Activated naive CD4-positive, alpha-beta T cell treated with anti-CD3 and anti-CD28 coated beads, Interleukin-2, amount 10 ng/mL, durations not matched to agents 7 days and 5 days (primary cell): ENCODE measurements around the gene TNNT3.

ENCODE experiments used
- CTCF ChIA-PET: fragments of 350-600 bp; sonication (Branson Sonifier 250); formaldehyde crosslinking; loops from one replicate; lab custom pipeline; 2021; ENCODE audit warnings: antibody characterized with exemption; lab: Charles Lee
- DNase-seq: peaks from one replicate; pipeline ENCODE4 v3.0.0-alpha.2; 2020
- H3K27ac Mint-ChIP-seq: one replicate; pipeline ENCODE4 v1.8.0; 2021; ENCODE audit warnings: mild to moderate bottlenecking, moderate library complexity, mixed read lengths
- H3K27me3 Mint-ChIP-seq: one replicate; pipeline ENCODE4 v1.8.0; 2021; ENCODE audit warnings: mild to moderate bottlenecking, mixed read lengths
- H3K36me3 Mint-ChIP-seq: one replicate; pipeline ENCODE4 v1.8.0; 2021; ENCODE audit warnings: mixed read lengths
- H3K4me1 Mint-ChIP-seq: one replicate; pipeline ENCODE4 v1.8.0; 2021; ENCODE audit warnings: mixed read lengths
- H3K4me3 Mint-ChIP-seq: one replicate; pipeline ENCODE4 v1.8.0; 2021; ENCODE audit warnings: mild to moderate bottlenecking, moderate library complexity, mixed read lengths
- H3K9me3 Mint-ChIP-seq: one replicate; pipeline ENCODE4 v1.8.0; 2021; ENCODE audit warnings: mixed read lengths

The TNNT3 gene

DNA sequence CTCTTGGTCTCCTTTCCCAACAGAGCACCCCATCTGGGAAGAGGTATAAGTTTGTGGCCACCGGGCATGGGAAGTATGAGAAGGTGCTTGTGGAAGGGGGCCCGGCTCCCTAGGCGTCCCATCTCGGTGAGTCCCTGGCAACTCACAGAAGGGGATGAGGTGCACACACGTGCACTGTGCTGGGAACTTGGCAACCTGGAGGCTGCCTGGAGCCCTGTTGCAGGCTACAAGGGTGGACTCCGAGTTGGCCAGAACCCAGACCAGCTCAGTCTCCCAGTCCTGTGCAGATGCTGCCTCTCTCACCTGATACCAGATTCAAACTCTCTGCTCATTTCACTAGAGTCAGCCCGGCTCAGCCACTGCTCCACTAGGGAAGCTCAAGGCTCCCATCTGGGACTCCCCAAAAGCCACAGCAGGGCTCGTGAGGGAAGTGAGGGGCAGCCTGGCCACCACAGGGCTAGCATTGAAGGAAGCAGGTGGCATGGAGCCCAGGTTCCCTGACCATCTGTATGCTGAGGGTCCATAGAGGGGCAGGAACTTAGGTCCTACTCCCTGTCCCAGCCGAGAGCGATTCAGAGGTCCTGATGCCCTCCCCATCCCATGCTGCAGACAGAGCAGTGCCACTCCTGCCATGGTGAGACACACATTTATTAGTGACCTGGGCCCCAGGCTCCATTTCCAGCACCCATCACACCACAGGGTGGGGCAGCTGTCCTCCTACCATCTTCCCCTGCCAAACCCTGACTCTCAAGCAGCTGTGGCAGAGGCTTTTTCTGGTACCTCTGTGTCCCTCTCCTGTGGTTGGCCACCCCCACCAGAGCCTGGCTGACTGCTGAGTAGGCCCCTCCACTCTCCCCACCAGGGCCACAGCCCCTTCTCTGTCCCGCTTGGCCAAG lies 31.8 kb upstream of the TNNT3 start:
- no peak for DNase-seq
- Mint-ChIP-seq H3K27ac (peak overlapping the region; percentile 87), H3K27me3 (no peaks in the 10 kb centered on the region), H3K36me3 (peaks cover 23% of the 10 kb centered on the region), H3K4me1 (peaks cover 38% of the 10 kb centered on the region), H3K4me3 (no peak overlapping the region), H3K9me3 (peaks cover 3% of the 10 kb centered on the region)
- CTCF ChIA-PET: interaction anchor here (1.9 kb wide), 1 partner anchor 12 kb away, joined by 5 read pairs; no protein-coding TSS in a partner anchor

DNA sequence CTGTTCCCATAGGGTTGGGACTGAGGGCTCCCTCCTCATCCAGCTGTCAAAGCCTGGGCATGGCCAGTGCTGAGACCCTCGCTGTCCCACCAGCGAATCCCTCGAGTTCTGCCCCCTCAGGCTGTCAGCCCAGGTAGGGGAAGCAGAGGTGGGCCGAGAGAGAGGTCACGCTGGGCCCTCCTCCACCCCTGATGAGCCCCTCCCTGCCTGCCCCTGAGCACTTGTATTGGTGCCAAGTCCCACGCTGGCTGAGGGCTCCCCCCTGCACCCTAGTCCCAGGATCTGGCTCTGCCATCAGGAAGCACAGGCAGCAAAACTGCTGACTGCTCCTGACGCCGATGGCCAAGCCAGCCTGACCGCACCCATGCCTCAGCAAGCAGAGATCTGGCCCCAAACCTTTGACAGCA lies 31.2 kb upstream of the TNNT3 start:
- Mint-ChIP-seq H3K27me3 (no peaks in the 10 kb centered on the region), H3K4me1 (peaks cover 38% of the 10 kb centered on the region), H3K4me3 (peak overlapping the region; percentile 61), H3K27ac (peak overlapping the region; percentile 87), H3K9me3 (peaks cover 4% of the 10 kb centered on the region), H3K36me3 (peaks cover 24% of the 10 kb centered on the region)
- DNase-seq: no peak
- CTCF ChIA-PET: interaction anchor here (1.9 kb wide), 1 partner anchor 12 kb away, joined by 5 read pairs; no protein-coding TSS in a partner anchor

DNA sequence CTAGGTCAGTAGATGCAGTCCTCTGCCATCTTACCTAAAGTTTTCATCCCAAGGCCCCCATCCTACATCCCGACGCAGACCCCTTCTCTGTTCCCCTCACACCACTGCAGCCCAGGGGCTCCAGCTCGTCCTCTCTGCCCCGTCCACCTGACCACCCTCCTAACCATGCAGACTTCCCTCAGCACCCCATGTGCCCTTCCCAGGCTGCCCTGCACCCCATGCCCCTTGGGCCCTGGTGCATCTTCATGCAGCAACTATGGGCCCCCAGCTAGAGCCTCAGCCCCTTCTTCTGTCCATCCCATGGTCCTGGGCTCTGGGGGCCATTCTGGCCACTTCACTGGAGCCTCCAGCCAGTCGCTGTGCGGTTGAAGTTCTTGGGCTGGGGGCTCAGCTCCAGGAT lies 30.7 kb upstream of the TNNT3 start:
- CTCF ChIA-PET: interaction anchor here (1.9 kb wide), 1 partner anchor 13 kb away, joined by 5 read pairs; no protein-coding TSS in a partner anchor
- no peak for DNase-seq
- Mint-ChIP-seq H3K9me3 (peaks cover 4% of the 10 kb centered on the region), H3K27ac (peak overlapping the region; percentile 87), H3K4me3 (peak overlapping the region; percentile 61), H3K27me3 (no peaks in the 10 kb centered on the region), H3K36me3 (peaks cover 26% of the 10 kb centered on the region), H3K4me1 (peaks cover 42% of the 10 kb centered on the region)

DNA sequence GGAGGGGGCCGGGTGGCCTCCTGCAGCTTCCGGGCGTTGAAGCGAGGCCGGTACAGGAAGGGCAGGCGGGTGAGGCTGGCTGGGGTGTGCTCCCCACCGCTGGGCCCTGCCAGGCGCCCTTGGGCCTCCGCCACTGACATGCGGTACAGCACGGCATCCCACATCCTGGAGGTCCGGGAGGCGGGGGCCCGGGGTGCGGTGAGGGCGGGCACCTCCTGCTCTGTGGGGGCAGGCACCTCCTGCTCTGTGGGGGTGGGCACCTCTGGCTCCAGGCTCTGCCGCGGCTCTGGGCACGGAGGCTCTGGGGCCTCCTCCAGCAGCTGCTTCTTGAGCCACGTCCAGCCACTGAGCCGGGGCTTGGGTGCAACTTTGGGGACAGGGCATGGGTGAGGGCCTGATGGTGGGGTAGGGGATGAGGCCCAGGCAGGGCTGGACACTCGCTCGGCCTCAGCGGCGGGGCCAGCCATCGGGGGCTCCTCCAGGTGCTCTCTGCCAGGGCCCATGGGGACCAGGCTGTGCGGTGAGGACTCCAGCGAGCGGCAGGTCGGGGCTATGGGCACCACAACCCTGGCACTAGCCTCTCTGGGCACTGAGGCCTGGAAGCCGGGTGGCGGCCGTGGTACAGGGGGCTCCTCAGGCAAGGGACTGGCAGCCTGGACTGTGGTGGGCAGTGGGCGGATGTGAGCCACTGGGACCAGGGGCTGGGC lies 30.1 kb upstream of the TNNT3 start:
- H3K36me3 Mint-ChIP-seq: peaks cover 26% of the 10 kb centered on the region
- peaks cover 42% of the 10 kb centered on the region for H3K4me1 Mint-ChIP-seq
- H3K27me3 Mint-ChIP-seq: no peaks in the 10 kb centered on the region
- peak; percentile 89 for DNase-seq
- H3K27ac Mint-ChIP-seq: peak overlapping the region; percentile 87
- H3K4me3 Mint-ChIP-seq: peak overlapping the region; percentile 68
- H3K9me3 Mint-ChIP-seq: peaks cover 4% of the 10 kb centered on the region
- CTCF ChIA-PET: interaction anchor here (1.9 kb wide), 1 partner anchor 14 kb away, joined by 5 read pairs; no protein-coding TSS in a partner anchor

DNA sequence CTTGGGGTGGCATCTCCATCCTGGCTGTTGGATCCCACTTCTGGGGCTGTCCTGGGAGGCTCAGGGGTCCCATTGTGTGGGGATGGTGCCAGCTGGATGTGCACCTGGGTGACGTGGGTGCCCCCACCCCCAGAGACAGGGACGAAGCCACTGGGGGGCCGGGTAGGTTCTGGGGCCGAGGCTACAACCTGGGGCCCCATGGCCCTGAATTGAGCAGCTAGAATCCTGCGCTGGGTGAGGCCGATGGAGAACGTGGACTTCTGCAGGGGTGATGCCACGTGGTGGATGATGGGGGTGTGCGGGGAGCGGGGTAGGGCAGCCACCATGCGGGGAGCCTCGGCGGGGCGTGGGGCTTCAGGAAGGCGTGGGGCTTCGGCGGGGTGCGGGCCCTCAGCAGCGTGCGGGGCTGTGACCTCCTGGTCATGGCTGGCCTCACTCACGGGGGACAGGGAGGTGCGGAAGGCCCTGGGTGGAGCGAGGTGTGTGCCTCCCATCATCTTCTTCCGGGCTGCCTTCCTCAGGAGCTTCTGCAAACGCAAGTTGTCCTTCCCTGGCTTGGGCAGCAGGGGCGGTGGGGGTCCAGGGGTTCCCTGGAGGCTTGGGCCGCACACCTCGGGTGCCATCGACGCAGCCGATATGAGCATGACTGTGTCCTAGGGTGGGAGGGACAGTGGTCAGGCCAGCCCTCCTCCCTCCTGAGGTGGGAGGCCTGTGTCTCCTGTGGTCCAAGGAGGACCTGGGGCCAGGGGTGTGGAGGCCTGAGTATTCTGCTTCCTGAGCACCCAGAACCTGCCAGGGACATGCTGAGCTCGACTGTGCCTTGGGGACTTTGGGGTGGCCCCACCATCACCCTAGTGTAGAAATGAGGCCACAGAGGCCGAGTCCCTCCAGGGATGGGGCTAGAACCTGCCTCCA lies 29.3 kb upstream of the TNNT3 start:
- H3K27me3 Mint-ChIP-seq: peaks cover 3% of the 10 kb centered on the region
- CTCF ChIA-PET: interaction anchor here (1.1 to 2.8 kb wide), 4 partner anchors 8 to 57 kb away, joined by 4 to 10 read pairs (median 10); no protein-coding TSS in a partner anchor
- peaks cover 42% of the 10 kb centered on the region for H3K4me1 Mint-ChIP-seq
- H3K9me3 Mint-ChIP-seq: peaks cover 4% of the 10 kb centered on the region
- peak overlapping the region; percentile 74 for H3K27ac Mint-ChIP-seq
- DNase-seq: peak; percentile 45
- peaks cover 26% of the 10 kb centered on the region for H3K36me3 Mint-ChIP-seq
- H3K4me3 Mint-ChIP-seq: peak overlapping the region; percentile 68

DNA sequence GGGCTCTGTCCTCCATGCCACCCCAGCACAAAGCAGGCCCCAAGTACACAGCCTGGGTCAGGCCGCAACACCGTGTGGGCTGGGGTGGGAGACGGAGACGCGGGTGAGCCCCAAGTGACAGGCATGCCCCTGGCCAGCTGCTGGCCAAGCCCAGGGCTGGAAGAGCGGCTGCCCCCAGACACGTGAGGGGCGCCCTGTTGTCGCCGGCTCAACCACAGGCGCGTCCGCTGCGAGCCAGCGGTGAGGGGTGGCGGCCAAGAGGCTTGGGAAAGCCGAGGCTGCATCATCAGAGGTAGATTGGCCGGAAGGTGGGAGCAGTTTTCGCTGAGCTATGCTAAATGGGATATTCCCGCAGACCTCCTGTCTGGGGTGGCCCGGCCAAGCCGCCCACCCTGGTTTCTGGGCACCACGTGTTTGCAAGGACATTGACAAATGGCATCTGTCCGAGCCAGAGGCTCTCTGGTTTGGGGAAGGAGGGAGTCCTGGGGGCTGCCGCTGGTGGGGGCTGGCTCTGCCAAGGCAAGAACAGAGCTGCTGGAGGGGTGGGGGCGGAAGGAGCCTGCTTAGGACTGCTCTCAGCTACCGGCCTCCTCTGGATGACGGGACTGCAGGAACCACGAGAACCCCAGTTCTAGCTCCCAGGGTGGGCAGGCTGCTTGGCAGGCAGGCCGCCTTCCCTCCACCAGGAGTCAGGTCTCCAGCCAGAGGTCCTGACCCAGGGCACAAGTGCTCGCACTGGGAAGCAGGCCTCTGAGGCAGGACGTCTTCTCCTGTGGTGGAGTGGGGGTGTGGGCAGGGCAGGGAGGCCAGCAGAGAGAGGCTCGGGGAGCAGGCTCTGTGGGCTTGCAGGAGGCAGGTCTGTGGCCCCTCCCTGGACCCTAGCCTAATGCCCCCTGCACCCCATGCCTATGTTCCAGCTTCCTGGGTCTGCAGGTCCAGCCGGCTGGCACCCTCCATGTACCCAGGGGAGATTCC lies 28.4 kb upstream of the TNNT3 start:
- CTCF ChIA-PET: interaction anchor here (1.1 to 2.8 kb wide), 4 partner anchors 9 to 58 kb away, joined by 4 to 10 read pairs (median 10); no protein-coding TSS in a partner anchor
- Mint-ChIP-seq H3K27me3 (peaks cover 8% of the 10 kb centered on the region), H3K4me3 (peak overlapping the region; percentile 68), H3K36me3 (peaks cover 26% of the 10 kb centered on the region), H3K9me3 (peaks cover 4% of the 10 kb centered on the region), H3K27ac (peak overlapping the region; percentile 38), H3K4me1 (peaks cover 42% of the 10 kb centered on the region)
- no peak for DNase-seq

DNA sequence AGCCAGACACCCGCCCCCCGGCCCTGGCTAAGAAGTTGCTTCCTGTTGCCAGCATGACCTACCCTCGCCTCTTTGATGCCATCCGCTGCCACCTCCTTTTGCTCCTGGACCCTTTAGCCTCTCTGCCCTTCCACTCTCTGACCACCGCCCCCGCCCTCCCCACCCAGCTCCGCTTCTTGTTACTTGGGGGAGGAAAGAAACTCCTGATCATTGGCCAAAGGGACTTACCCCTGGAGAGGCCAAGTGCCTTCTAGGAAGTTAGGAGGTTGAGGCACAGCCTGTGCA lies 27.7 kb upstream of the TNNT3 start, which contains the start of gene PRR33:
Gene PRR33 (minus strand): TSS at position 65 of the 285 bp plus-strand sequence. CDS start 1,311 bp downstream, outside the sequence.
- H3K4me1 Mint-ChIP-seq: peaks cover 42% of the 10 kb centered on the region
- H3K27me3 Mint-ChIP-seq: peaks cover 14% of the 10 kb centered on the region
- peak within 1 kb of the TSS; percentile 38 for H3K27ac Mint-ChIP-seq
- H3K4me3 Mint-ChIP-seq: peak within 1 kb of the TSS; percentile 68
- DNase-seq: no peak
- peaks cover 4% of the 10 kb centered on the region for H3K9me3 Mint-ChIP-seq
- peaks cover 26% of the 10 kb centered on the region for H3K36me3 Mint-ChIP-seq
- CTCF ChIA-PET: interaction anchor here (2.5 to 2.8 kb wide), 2 partner anchors 10 to 30 kb away, joined by 9 to 10 read pairs; no protein-coding TSS in a partner anchor

DNA sequence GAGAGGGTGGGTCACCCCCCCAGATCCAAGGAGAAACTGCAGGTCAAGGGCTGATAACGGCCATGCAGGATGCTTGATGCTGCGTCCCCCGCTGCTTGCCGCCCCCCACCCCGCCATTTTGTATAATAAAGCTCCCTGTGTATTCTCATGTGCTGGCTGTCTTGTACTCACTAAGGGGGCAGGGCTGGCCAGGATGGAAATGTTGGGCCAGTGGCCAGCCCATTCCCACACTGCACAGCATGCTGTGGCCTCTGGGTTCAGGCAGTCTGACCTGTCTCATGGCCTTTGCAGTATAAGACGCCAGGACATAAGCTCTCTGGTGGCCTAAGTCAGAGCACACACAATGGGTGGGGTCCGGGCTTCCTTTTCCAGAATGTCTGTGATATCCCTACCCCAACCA lies 27.4 kb upstream of the TNNT3 start:
- H3K27ac Mint-ChIP-seq: no peak overlapping the region
- H3K9me3 Mint-ChIP-seq: peaks cover 4% of the 10 kb centered on the region
- CTCF ChIA-PET: interaction anchor here (2.5 to 2.8 kb wide), 2 partner anchors 10 to 30 kb away, joined by 9 to 10 read pairs; no protein-coding TSS in a partner anchor
- DNase-seq: no peak
- H3K4me1 Mint-ChIP-seq: peaks cover 40% of the 10 kb centered on the region
- H3K27me3 Mint-ChIP-seq: peaks cover 17% of the 10 kb centered on the region
- H3K36me3 Mint-ChIP-seq: peaks cover 26% of the 10 kb centered on the region
- H3K4me3 Mint-ChIP-seq: no peak overlapping the region

DNA sequence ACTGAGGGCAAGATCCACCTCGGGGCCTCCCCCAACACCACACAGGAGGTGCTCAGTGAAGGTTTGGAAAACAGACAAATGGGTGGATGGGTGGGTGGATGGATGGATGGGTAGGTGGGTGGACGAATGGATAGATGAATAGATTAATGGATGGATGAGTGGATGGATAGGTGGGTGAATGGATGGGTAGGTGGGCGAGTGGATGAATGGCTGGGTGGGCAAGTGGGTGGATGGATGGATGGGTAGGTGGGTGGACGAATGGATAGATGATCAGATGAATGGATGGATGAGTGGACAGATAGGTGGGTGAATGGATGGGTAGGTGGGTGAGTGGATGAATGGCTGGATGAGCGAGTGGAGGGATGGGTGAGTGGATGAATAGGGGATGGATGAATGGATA lies 26.9 kb upstream of the TNNT3 start:
- CTCF ChIA-PET: interaction anchor here (2.8 kb wide), 1 partner anchor 11 kb away, joined by 10 read pairs; no protein-coding TSS in a partner anchor
- peak overlapping the region; percentile 25 for H3K27ac Mint-ChIP-seq
- H3K4me3 Mint-ChIP-seq: no peak overlapping the region
- H3K36me3 Mint-ChIP-seq: peaks cover 26% of the 10 kb centered on the region
- DNase-seq: no peak
- peaks cover 4% of the 10 kb centered on the region for H3K9me3 Mint-ChIP-seq
- H3K27me3 Mint-ChIP-seq: peaks cover 20% of the 10 kb centered on the region
- H3K4me1 Mint-ChIP-seq: peaks cover 38% of the 10 kb centered on the region

DNA sequence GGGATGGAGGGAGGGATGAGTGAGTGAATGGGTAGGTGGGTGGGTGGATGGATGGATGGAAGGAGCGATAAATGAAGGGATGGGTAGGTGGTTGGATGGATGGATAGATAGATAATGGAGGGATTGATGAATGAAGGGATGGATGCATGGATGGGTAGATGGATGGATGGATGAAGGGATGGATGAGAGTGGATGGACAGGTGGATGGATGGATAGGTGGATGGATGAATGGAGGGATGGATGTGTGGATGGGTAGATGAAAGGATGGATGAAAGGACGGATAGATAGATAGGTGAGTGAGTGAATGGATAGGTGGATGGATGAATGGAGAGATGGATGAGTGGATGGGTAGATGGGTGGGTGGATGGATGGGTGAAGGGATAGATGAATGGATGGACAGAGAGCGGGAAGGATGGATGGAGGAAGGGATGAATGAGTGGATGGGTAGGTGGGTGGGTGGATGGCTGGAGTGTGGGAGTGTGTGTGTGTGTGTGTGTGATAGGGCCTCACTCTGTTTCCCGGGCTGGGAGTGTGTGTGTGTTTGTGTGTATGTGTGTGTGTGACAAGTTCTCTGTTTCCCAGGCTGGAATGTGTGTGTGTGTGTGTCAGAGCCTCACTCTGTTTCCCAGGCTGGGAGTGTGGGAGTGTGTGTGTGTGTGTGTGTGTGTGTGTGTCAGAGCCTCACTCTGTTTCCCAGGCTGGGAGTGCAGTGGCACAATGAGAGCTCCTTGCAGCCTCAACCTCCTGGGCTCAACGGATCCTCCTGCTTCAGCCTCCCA lies 25.7 kb upstream of the TNNT3 start:
- peaks cover 26% of the 10 kb centered on the region for H3K4me1 Mint-ChIP-seq
- peaks cover 4% of the 10 kb centered on the region for H3K9me3 Mint-ChIP-seq
- H3K36me3 Mint-ChIP-seq: peaks cover 15% of the 10 kb centered on the region
- peak overlapping the region; percentile 5 for H3K27ac Mint-ChIP-seq
- DNase-seq: no peak
- H3K4me3 Mint-ChIP-seq: no peak overlapping the region
- CTCF ChIA-PET: no interaction called here
- H3K27me3 Mint-ChIP-seq: peaks cover 32% of the 10 kb centered on the region

DNA sequence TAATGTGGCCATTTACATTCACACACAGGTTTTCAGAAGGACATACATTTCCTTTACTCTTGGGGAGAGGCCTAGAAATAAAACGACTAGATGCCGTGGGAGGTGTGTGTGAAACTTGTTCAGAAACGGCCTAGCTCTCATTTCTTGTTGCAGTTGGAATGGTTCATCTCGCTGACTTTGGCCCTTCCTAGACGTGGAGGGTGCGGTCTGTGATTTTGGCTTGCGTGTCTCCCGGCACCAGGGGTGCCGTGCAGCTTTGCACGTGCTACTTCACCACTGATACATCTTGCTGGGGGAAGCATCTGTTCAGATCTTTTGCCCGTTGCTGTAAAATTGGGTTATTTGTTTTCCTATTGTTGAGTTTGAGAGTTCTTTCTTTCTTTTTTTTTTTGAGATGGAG lies 24.7 kb upstream of the TNNT3 start:
- CTCF ChIA-PET: no interaction called here
- H3K27ac Mint-ChIP-seq: no peak overlapping the region

DNA sequence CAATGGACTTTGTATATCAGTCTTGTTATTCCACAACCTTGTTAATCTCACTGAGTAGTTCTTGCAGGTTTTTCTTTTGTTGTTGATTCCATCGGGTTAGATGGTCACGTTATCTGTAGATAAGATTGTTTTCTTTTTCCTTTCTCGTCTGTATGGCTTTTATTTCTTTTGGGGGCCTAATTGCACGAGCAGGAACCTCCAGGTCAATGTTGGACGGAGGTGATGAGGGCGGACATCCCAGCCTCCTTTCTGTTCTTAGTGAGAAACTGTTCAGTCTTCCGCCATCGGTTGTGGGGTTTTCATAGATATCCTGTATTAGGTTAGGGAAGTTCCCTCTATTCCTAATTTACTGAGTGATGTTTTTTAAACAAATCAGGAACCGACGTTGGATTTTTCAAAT lies 23.0 kb upstream of the TNNT3 start:
- Mint-ChIP-seq H3K4me1 (peaks cover 7% of the 10 kb centered on the region), H3K9me3 (peaks cover 4% of the 10 kb centered on the region), H3K4me3 (no peak overlapping the region), H3K27ac (no peak overlapping the region), H3K36me3 (peaks cover 10% of the 10 kb centered on the region), H3K27me3 (peaks cover 38% of the 10 kb centered on the region)
- no peak for DNase-seq
- CTCF ChIA-PET: no interaction called here

More for the DNA sequence above, 24.7 kb upstream of the TNNT3 start:
- peaks cover 12% of the 10 kb centered on the region for H3K36me3 Mint-ChIP-seq
- H3K27me3 Mint-ChIP-seq: peaks cover 38% of the 10 kb centered on the region
- H3K9me3 Mint-ChIP-seq: peaks cover 4% of the 10 kb centered on the region
- H3K4me3 Mint-ChIP-seq: no peak overlapping the region
- DNase-seq: no peak
- peaks cover 20% of the 10 kb centered on the region for H3K4me1 Mint-ChIP-seq
